T-helper 22 cell (primary cell): ENCODE results near the gene KCTD13.
"Not testable (repeated sequence)": the region's sequence is repeated elsewhere in the genome, so short reads cannot be mapped to it uniquely, and the experiment has no call there.

Source experiments
- DNase-seq: peaks from one replicate; pipeline ENCODE4 v3.0.0-alpha.2; 2020; ENCODE audit warnings: low read depth

KCTD13 gene

GRCh38 chr16:29943846-29944799, 18.1 kb upstream of the KCTD13 start:
- no peak for DNase-seq

GRCh38 chr16:29940656-29941055, 14.6 kb upstream of the KCTD13 start:
- no peak for DNase-seq

DNA sequence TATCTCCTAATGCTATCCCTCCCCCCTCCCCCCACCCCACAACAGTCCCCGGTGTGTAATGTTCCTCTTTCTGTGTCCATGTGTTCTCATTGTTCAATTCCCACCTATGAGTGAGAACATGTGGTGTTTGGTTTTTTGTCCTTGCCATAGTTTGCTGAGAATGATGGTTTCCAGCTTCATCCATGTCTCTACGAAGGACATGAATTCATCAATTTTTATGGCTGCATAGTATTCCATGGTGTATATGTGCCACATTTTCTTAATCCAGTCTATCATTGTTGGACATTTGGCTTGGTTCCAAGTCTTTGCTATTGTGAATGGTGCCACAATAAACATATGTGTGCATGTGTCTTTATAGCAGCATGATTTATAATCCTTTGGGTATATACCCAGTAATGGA, 5.7 kb upstream of the KCTD13 start:
- not testable (repeated sequence) for DNase-seq

GRCh38 chr16:29927070-29927905, 1.3 kb upstream of the KCTD13 start:
- DNase-seq = no peak

GRCh38 chr16:29926711-29927052, 656 bp upstream of the KCTD13 start:
- DNase-seq = no peak

DNA sequence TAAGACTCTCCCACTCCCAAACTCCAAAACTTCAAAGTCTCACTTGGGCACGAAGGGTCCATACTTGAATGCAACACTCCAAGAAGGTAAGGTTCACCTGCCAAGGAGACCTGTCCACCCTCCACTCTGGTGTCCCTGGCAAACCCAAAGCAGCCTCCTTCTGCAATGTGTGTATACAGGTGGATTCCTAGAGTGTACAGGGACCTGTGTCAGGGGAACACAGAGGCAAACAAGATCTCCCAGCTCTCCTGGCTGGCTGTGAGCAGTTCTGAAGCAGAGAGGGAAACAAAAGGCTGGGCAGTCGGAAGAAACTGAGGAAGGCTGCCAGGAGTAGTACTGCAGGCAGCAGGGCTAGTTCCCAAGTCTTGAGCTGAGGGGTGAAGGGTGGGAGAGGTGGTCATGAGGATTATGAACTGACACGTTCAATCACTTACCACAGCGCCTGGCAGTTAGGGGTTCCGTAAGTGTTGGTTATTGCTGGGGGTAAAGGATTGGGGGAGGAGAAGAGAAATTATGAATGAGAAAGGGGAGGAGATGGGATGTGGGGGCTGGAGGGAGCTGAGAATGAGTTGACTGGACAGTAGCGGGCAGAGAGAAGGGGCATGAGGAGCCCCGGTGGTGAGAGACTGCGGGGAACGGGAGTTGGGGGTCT, 795 bp downstream of the KCTD13 start:
- DNase-seq = no peak

GRCh38 chr16:29922986-29923501, 3.0 kb downstream of the KCTD13 start:
- no peak for DNase-seq

GRCh38 chr16:29922326-29922725, 3.7 kb downstream of the KCTD13 start:
- no peak for DNase-seq

- DNase-seq = no peak
These were observed 5.0 kb downstream of the KCTD13 start for GRCh38 chr16:29921034-29921385.

DNA sequence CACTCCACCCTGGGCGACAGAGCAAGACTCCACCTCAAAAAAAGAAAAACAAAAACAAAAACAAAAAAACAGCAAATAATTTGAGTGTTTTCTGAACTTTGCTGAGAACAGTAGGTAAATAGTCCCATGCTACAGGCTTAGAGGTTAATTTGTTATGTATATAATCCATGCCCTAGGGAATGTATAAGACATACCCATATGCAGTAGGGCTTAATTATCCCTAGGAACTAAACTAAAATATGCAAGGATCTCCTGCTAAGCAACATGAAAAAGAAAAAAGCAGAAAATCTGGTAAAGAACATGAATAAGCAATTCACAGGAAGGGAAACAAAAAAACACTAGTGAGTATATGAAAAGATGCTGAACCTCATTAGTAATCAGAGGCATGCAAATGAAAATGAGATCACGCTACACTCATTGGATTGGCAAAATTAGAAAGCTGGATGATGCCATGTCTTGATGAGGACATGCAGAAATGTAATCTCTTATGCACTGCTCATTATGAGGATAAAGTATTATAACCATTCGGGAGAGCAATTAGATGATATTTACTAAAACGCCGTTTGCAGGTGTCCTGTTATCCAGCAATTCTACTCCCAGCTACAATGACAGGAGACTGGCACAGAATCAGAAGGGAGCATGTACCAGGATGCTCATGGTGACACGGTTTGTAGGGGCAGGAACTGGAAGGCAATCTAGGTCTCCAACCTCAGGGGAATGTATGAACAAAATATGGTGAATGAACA, 5.6 kb downstream of the KCTD13 start:
- DNase-seq = no peak

GRCh38 chr16:29916979-29917378, 9.0 kb downstream of the KCTD13 start:
- DNase-seq = no peak

- no peak for DNase-seq
These were observed 10.3 kb downstream of the KCTD13 start for GRCh38 chr16:29915590-29916247.

DNA sequence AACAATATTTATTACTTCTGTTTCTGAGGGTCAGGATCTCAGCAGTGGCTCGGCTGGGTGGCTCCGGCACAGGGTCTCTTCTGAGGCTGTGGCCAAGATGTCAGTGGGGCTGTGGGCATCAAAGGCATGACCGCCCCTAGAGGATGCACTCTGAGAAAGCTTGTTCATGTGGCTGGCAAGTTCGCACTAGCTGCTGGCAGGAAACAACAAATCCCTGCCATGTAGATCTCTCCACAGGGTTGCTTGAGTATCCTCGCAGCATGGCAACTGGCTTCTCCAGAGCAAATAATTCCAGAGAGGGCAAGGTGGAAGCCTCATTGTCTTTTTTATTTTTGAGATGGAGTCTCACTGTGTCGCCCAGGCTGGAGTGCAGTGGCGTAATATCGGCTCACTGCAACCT, 12.5 kb downstream of the KCTD13 start:
- DNase-seq = no peak

DNA sequence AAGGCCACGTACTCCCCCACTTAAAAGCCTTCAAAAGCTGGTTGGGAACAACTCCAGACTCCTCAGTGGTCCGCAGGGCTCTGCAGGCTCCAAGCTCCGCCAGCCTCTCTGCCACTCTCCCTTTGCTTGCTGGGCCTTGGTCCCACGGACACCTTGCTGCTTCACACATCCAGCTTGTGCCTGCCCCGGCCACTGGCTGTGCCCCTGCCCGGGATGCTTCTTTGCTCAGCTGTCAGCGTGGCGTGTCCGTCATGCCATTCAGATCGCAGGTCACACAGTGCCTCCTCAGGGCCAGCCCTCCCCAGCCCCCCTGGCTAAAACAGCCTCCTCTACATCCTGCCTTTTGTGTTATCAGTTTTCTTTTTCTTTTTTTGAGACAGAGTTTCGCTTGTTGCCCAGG, 13.9 kb downstream of the KCTD13 start:
- DNase-seq = no peak

DNA sequence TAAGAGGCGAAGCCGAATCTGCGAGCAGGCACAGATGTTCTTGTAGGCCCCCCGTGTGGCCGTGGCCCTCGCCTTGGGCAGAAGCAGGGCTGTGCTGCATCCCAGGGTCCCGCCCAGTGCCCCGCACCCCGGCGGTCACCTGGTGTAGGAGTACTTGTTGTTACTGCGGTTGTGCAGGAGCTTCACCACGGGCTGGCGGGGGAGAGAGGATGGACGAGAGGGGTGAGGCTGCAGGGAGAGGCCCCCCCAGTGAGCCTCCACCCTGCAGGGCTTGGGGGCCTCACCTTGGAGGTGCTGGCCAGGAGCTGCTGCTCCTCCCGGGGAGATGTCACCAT, 14.4 kb downstream of the KCTD13 start:
- no peak for DNase-seq

DNA sequence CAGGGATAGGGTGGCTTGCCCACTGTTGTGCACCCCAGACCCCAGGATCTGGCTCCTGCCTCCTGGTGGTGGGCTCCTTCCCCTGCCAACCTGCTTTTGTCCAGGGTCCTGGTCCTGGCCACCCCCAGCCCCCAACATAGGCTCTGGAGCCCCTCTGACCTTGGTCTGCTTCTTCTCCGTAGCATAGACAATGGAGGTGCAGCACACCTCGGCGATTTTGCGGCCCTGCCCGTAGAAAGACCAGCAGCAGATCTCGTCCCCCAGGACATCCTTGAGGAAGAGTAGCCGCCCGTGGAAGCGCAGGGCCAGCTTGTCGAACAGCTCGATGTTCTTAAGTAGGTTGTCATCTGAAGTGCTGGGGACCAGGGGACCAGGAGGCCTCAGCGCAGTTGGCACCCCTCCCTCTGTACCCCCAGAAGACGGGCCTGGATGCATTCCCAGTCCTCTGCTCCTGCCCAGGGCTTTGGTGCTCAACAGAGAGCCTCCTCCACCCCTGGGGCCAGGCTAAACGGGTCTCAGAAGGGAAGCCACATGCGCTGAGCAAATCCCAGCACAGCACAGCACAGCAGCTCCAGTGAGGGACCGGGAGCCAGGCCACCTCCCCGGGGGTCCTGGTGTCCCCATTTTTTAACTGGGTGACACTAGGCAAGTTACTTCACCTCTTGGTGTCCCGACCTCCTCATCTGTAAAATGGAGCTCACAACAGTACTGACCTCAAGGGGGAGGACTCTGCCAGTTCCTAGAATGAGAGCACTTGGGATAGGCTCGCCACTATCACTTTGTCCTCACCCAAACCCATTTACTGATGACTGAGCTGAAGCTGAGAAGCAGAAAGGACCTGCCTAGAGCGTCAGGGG, 15.0 kb downstream of the KCTD13 start:
- DNase-seq = no peak

GRCh38 chr16:29909851-29910250, 16.2 kb downstream of the KCTD13 start:
- DNase-seq = not testable (repeated sequence)

DNA sequence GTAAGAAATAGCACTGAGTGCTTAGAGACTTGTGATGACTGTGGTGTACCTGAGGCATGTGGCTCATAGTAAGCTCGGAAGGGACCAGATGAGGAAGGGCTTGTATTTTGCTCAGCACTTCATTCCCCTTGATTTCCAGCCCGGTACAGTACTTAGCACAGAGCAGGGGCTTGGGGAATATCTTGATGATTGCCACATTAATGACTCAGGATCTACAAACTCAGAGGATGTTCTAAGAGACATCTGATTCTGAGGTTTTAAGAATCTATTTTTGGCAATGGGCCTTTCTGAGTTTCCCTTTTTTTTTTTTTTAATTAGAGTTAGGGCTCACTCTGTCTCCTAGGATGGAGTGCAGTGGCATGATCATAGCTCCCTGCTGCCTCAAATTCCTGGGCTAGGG, 16.6 kb downstream of the KCTD13 start:
- DNase-seq = no peak

- no peak for DNase-seq
These were observed 17.3 kb downstream of the KCTD13 start for GRCh38 chr16:29908719-29909220.

- DNase-seq = no peak
These were observed 18.1 kb downstream of the KCTD13 start for GRCh38 chr16:29907973-29908372.
